H1 (cell line): ENCODE data around the gene EIF4E1B. TPM values are rescaled to one million over a fixed set of nuclear protein-coding genes. Genes with fewer than 3 reads are reported as not detected.
"Not testable (repeated sequence)": the region's sequence is repeated elsewhere in the genome, so short reads cannot be mapped to it uniquely, and the experiment has no call there.

Experiments used
- CTCF ChIA-PET: fragments of 300-600 bp; sonication (Branson Sonifier 250); formaldehyde crosslinking; loops from one replicate; lab custom pipeline; 2021; ENCODE audit not compliant: partially characterized antibody; lab: Charles Lee
- POLR2A ChIA-PET: fragments of 300-600 bp; sonication (Branson Sonifier 250); formaldehyde crosslinking; loops from one replicate; lab custom pipeline; 2021; ENCODE audit warnings: inconsistent platforms; ENCODE audit not compliant: partially characterized antibody; lab: Charles Lee
- DNase-seq, 2 experiments: peaks; one replicate each; pipeline versions ENCODE4 v3.0.0 to v3.0.0-alpha.2; 2010 to 2022; ENCODE audit warnings: low spot score in 2 of 2, low read depth in 1 of 2, mixed read lengths in 1 of 2
- FAIRE-seq: peaks from 2 replicates; lab custom pipeline; 2011; peaks lifted over from hg19 to GRCh38; lab: Jason Lieb, UNC
- H2AFZ ChIP-seq: 2 replicates; pipeline ENCODE4 v1.8.1; 2012; ENCODE audit warnings: low read length, inconsistent platforms
- H2AK5ac ChIP-seq: 2 replicates; pipeline ENCODE4 v1.6.1; 2013; ENCODE audit warnings: low read depth, low read length
- H2BK120ac ChIP-seq: replicated peaks from 2 replicates; pipeline ENCODE3; 2013; ENCODE audit warnings: low read depth, low read length, inconsistent platforms
- H2BK12ac ChIP-seq: 2 replicates; pipeline ENCODE4 v1.6.1; 2013; ENCODE audit warnings: low read depth, low read length
- H2BK15ac ChIP-seq: 2 replicates; pipeline ENCODE4 v1.6.1; 2013; ENCODE audit warnings: low read length
- H2BK20ac ChIP-seq: 2 replicates; pipeline ENCODE4 v1.6.1; 2013; ENCODE audit warnings: low read length
- H2BK5ac ChIP-seq: 2 replicates; pipeline ENCODE4 v1.6.1; 2013; ENCODE audit warnings: low read depth, low read length
- H3K14ac ChIP-seq: 2 replicates; pipeline ENCODE4 v1.6.1; 2013; ENCODE audit warnings: inconsistent platforms; ENCODE audit not compliant: insufficient read length
- H3K18ac ChIP-seq: 2 replicates; pipeline ENCODE4 v1.6.1; 2013; ENCODE audit warnings: low read length; ENCODE audit errors: extremely low read depth
- H3K23ac ChIP-seq: 2 replicates; pipeline ENCODE4 v1.6.1; 2013; ENCODE audit warnings: inconsistent platforms; ENCODE audit not compliant: insufficient read length
- H3K23me2 ChIP-seq: 2 replicates; pipeline ENCODE4 v1.6.1; 2013; ENCODE audit warnings: low read depth, low read length
- H3K27ac ChIP-seq: 2 replicates; pipeline ENCODE4 v1.6.1; 2011; ENCODE audit warnings: low read depth, low read length, inconsistent platforms
- H3K27me3 ChIP-seq, 4 experiments: replicated peaks in 1 of 4; 1 replicate in 1 of 4; 2 replicates in 3 of 4; pipeline versions ENCODE4 v1.6.1 to v1.8.1; 2011 to 2013; ENCODE audit warnings: low read length in 3 of 4, mild to moderate bottlenecking in 3 of 4, inconsistent platforms in 2 of 4, mixed read lengths in 2 of 4, moderate library complexity in 1 of 4; ENCODE audit not compliant: control insufficient read depth in 3 of 4, insufficient read depth in 3 of 4; ENCODE audit errors: extremely low read depth in 1 of 4
- H3K36me3 ChIP-seq, 4 experiments: 2 replicates each; pipeline versions ENCODE4 v1.6.1 to v1.8.1; 2011 to 2013; ENCODE audit warnings: mild to moderate bottlenecking in 4 of 4, low read length in 3 of 4, moderate library complexity in 2 of 4, control low read depth in 1 of 4, inconsistent platforms in 1 of 4; ENCODE audit not compliant: insufficient read depth in 4 of 4, control insufficient read depth in 2 of 4
- H3K4ac ChIP-seq: replicated peaks from 2 replicates; pipeline ENCODE3; 2013; ENCODE audit warnings: low read length, low read depth, mixed read lengths, inconsistent platforms; ENCODE audit not compliant: insufficient read length
- H3K4me1 ChIP-seq, 4 experiments: replicated peaks in 1 of 4; 1 replicate in 1 of 4; 2 replicates in 3 of 4; pipeline versions ENCODE4 v1.6.1 to v1.8.1; 2011 to 2013; ENCODE audit warnings: low read length in 3 of 4, inconsistent platforms in 2 of 4, mixed read lengths in 1 of 4; ENCODE audit not compliant: insufficient read depth in 4 of 4, control insufficient read depth in 3 of 4
- H3K4me2 ChIP-seq, 2 experiments: 2 replicates each; pipeline versions ENCODE4 v1.6.1 to v1.8.1; 2011 to 2013; ENCODE audit warnings: low read depth in 2 of 2, low read length in 2 of 2, control low read depth in 1 of 2, inconsistent platforms in 1 of 2, mild to moderate bottlenecking in 1 of 2; ENCODE audit not compliant: insufficient read depth in 1 of 2
- H3K4me3 ChIP-seq, 4 experiments: fragments of 200-600, 300-600 bp in 1 of 4; sonication (generic), shearing (Covaris generic), sonication (Bioruptor Twin) in 1 of 4; 2 replicates each; pipeline versions ENCODE4 v1.5.1 to v1.8.1; 2011 to 2016; ENCODE audit warnings: low read length in 4 of 4, low read depth in 3 of 4, control low read depth in 2 of 4, inconsistent platforms in 2 of 4, mild to moderate bottlenecking in 2 of 4, mixed read lengths in 1 of 4, moderate library complexity in 1 of 4; ENCODE audit not compliant: insufficient read depth in 2 of 4; ENCODE audit errors: extremely low read depth in 1 of 4
- H3K56ac ChIP-seq: replicated peaks from 2 replicates; pipeline ENCODE3; 2013; ENCODE audit warnings: low read depth, mild to moderate bottlenecking, mixed read lengths, low read length, inconsistent platforms; ENCODE audit not compliant: insufficient read length
- H3K79me1 ChIP-seq: 2 replicates; pipeline ENCODE4 v1.6.1; 2013; ENCODE audit warnings: low read depth, low read length, control low read depth
- H3K79me2 ChIP-seq, 2 experiments: 2 replicates each; pipeline versions ENCODE4 v1.6.1 to v1.8.1; 2012 to 2013; ENCODE audit warnings: low read length in 2 of 2, mild to moderate bottlenecking in 2 of 2, inconsistent platforms in 1 of 2; ENCODE audit not compliant: insufficient read depth in 2 of 2, control insufficient read depth in 1 of 2
- H3K9ac ChIP-seq, 4 experiments: replicated peaks in 1 of 4; 1 replicate in 1 of 4; 2 replicates in 3 of 4; pipeline versions ENCODE4 v1.6.1 to v1.8.1; 2011 to 2013; ENCODE audit warnings: low read depth in 3 of 4, low read length in 3 of 4, control low read depth in 2 of 4, mild to moderate bottlenecking in 2 of 4, moderate library complexity in 2 of 4, inconsistent platforms in 1 of 4; ENCODE audit errors: extremely low read depth in 1 of 4
- H3K9me3 ChIP-seq, 2 experiments: 2 replicates each; pipeline versions ENCODE4 v1.6.1 to v1.8.1; 2012 to 2013; ENCODE audit warnings: mild to moderate bottlenecking in 2 of 2, moderate library complexity in 2 of 2, control low read depth in 1 of 2, inconsistent platforms in 1 of 2, low read depth in 1 of 2, low read length in 1 of 2, mixed read lengths in 1 of 2; ENCODE audit not compliant: insufficient read depth in 2 of 2
- H4K20me1 ChIP-seq, 2 experiments: replicated peaks in 1 of 2; 2 replicates each; pipeline versions ENCODE3 to v1.8.1; 2011 to 2013; ENCODE audit warnings: inconsistent platforms in 2 of 2, low read length in 2 of 2, mild to moderate bottlenecking in 1 of 2; ENCODE audit not compliant: insufficient read depth in 2 of 2, control insufficient read depth in 1 of 2
- H4K5ac ChIP-seq: 2 replicates; pipeline ENCODE4 v1.6.1; 2013; ENCODE audit warnings: low read length, low read depth, mixed read lengths, inconsistent platforms; ENCODE audit not compliant: insufficient read length
- H4K8ac ChIP-seq: 2 replicates; pipeline ENCODE4 v1.8.0; 2013; ENCODE audit warnings: mild to moderate bottlenecking, moderate library complexity, low read length, inconsistent platforms; ENCODE audit not compliant: insufficient read depth; ENCODE audit errors: extremely low read depth
- H4K91ac ChIP-seq: replicated peaks from 2 replicates; pipeline ENCODE3; 2013; ENCODE audit warnings: low read length, mixed read lengths, inconsistent platforms; ENCODE audit not compliant: insufficient read length
- RFX5 ChIP-seq: IDR thresholded peaks from 2 replicates; pipeline ENCODE4 v1.6.1; 2011; ENCODE audit warnings: low read depth, low read length, improper control_type of control experiment, borderline replicate concordance
- WGBS, 2 experiments: shearing (Covaris generic) in 1 of 2; methylation state at CpG; one replicate each; pipeline versions ENCODE4 v1.1.6 to v1.1.7; 2013 to 2015; ENCODE audit warnings: low lambda C conversion rate in 2 of 2, mixed read lengths in 2 of 2, inconsistent platforms in 1 of 2, low coverage in 1 of 2, missing lambda C conversion rate in 1 of 2; ENCODE audit not compliant: insufficient replicate concordance in 2 of 2, insufficient coverage in 1 of 2, insufficient read length in 1 of 2; ENCODE audit errors: extremely low coverage in 1 of 2, missing lambda C conversion rate in 1 of 2; 5-methylcytosine and 5-hydroxymethylcytosine counted together
- polyA plus RNA-seq, 7 experiments: library from polyadenylated mRNA; depleted of rRNA in 3 of 7; stranded (reverse) in 5 of 7; unstranded in 2 of 7; fragments of >200 nt in 5 of 7; fragments of 200-250 nt in 2 of 7; gene quantifications; 1 replicate in 5 of 7; 2 replicates in 1 of 7; 4 replicates in 1 of 7; pipeline versions ENCODE4 v1.2.1 to v1.2.3, GENCODE V29; 2011 to 2013; ENCODE audit warnings: missing spikeins in 2 of 7, mixed read lengths in 2 of 7
- total RNA-seq: library from RNA; stranded (reverse); fragmentation: NEBNext Ultra II Directional; extraction: Animal tissue kit (Norgen Biotek cat#: 25700); gene quantifications from 2 replicates; pipeline ENCODE4 v1.2.1, GENCODE V29; 2021

Gene EIF4E1B
- total and polyA plus RNA-seq, 2 of the 8 experiments (the other 6 are each of a cell fraction or from before 2014, with no cell fraction given), result 0.97 to 1.3 TPM

DNA sequence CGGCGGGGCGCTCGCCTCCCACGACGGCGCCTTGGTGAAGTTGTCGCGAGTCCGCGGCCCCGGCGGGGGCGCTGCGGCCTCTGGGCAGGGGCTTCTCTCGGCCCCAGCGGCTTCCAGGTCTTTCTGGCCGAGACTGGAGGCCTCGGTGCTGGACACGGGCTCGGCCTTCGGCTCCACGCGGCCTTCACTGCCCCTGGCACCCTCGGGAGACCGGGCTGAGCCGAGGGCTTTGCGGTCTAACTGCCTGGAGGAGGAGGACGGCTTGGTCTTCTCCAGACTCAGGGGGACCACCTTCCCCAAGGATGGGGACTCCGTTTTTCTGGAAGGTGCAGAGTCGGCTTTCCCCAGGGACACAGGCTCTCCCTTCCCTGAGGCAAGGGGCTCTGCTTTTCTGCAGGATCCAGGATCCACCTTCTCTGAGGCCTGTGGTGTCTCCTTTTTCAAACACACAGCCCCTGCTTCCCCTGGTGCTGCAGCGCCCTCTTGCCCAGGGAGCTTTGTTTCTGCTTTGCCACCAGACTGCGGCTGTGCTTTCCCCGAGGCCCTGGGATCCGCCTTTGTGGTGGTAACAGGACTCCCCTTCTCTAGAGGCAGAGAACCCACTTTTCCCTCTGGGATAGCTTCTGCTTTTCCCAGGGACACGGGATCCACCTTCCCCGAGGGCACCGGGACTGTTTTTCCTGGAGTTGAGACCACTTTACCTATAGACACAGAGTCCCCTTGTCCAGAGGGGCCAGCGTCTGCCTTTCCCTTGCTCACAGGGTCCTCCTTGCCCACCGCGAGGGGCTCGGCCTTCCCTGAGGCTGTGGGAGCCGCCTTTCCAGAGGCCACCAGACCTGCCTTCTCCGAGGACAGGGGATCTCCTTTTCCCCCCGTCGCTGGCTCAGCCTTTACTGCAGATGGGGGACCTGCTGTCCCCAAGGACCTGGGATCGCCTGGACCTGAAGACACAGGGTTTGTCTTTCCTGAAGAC lies 32.8 kb upstream of the EIF4E1B start (continued):
- TF ChIP-seq RFX5, result no peak

- DNase-seq, H3K36me3 ChIP-seq, POLR2A ChIA-PET, H3K9me3 ChIP-seq, H3K18ac ChIP-seq, H3K79me2 ChIP-seq, H3K4me3 ChIP-seq, H4K20me1 ChIP-seq, H3K23ac ChIP-seq, H3K4ac ChIP-seq, H2AK5ac ChIP-seq, H2BK120ac ChIP-seq, H2BK15ac ChIP-seq, FAIRE-seq, H3K4me1 ChIP-seq, H3K14ac ChIP-seq, H3K79me1 ChIP-seq, H3K4me2 ChIP-seq, H3K23me2 ChIP-seq, H2AFZ ChIP-seq, H4K91ac ChIP-seq, H4K5ac ChIP-seq, H4K8ac ChIP-seq, H2BK20ac ChIP-seq, H3K9ac ChIP-seq, H2BK5ac ChIP-seq, H3K56ac ChIP-seq, H3K27ac ChIP-seq, H2BK12ac ChIP-seq: not testable (repeated sequence)
- peaks cover 0 to 19% (median 7%) of the 10 kb centered on the region in 4 experiments; a peak in 3 of 7 replicates for H3K27me3 ChIP-seq
- CTCF ChIA-PET, result interaction anchor here (1.3 kb wide), 1 partner anchor 870 kb away, joined by 3 read pairs; no protein-coding TSS in a partner anchor
- WGBS, 2 experiments, result 96% methylated on average over 19 of the region's 19 CpGs; no CpG with 5 or more reads in 1 of the 2 experiments
Observed at GRCh38 chr5:176599749-176600430, 30.6 kb upstream of the EIF4E1B start.
